GM19023 (cell line): ENCODE measurements around the gene DNAJC1.

Experiments used
- ATAC-seq: cut with Tn5 transposase; IDR thresholded peaks from one replicate; pipeline ENCODE4 v1.9.1; 2021; ENCODE audit warnings: mild to moderate bottlenecking, moderate library complexity; ENCODE audit not compliant: unreplicated experiment

The DNAJC1 gene

DNA sequence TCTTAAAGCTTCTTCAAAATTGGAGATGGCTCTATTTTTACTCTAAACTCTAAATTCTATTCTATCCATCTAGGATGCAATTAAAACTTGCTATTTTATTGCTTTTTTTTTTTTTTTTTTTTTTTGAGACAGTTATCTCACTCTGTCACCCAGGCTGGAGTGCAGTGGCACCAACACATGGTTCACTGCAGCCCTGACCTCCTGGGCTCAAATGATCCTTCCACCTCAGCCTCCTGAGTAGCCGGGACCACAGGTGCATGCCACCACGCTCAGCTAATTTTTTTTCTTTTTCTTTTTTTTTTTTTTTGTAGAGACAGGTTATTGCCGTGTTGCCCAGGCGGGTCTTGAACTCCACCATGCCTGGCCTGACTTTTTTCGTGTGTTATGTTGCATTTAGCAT is 41.2 kb downstream of the DNAJC1 start:
- ATAC-seq, result no peak

DNA sequence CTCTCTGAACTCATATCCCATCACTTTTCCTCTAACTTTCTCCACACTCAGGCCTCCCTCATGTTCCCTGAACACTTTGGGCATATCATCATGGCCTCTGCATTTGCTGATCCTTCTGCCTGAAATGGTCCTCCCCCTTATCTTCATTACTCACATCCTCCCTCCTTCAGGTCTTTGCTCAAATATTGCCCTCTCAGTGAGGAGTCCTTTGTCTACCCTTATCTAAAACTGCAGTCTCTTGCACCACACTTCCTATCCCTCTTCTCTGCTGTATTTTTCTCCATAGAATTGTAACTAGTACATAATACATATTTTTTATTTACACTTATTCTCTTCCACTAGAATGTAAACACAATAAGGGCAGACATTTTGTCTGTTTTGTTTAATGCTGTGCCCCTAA is 41.7 kb downstream of the DNAJC1 start:
- ATAC-seq, result no peak

GRCh38 chr10:21959998-21960397 is 43.5 kb downstream of the DNAJC1 start:
- ATAC-seq, result no peak

GRCh38 chr10:21954690-21955089 is 48.8 kb downstream of the DNAJC1 start:
- ATAC-seq, result no peak

GRCh38 chr10:21954132-21954531 is 49.4 kb downstream of the DNAJC1 start:
- ATAC-seq, result no peak

DNA sequence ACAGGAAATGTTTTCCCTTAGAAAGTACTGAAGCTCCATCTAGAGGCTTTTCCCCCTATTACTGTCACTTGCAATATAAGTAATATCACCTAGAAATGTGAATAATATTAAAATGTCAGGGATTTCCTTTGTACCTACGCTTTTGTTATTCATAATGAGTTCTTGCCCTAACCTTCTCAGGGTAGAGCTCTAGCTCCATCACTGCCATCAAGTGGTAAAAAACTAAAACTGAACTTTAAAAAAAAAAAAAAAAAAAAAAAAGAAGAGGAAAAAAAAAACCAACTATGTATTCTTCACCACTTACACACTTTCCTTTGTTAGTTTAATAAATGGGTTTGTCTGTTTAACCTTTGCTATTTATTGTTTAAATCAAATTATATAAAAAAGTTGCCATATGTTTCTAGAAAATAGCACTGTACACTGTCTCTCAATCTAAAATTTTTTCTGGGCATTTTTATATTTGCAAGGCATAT is 49.9 kb downstream of the DNAJC1 start:
- no peak for ATAC-seq

- ATAC-seq, result no peak
These were observed 53.0 kb downstream of the DNAJC1 start for GRCh38 chr10:21950566-21950965.

GRCh38 chr10:21946946-21947345 is 56.6 kb downstream of the DNAJC1 start:
- ATAC-seq, result no peak

DNA sequence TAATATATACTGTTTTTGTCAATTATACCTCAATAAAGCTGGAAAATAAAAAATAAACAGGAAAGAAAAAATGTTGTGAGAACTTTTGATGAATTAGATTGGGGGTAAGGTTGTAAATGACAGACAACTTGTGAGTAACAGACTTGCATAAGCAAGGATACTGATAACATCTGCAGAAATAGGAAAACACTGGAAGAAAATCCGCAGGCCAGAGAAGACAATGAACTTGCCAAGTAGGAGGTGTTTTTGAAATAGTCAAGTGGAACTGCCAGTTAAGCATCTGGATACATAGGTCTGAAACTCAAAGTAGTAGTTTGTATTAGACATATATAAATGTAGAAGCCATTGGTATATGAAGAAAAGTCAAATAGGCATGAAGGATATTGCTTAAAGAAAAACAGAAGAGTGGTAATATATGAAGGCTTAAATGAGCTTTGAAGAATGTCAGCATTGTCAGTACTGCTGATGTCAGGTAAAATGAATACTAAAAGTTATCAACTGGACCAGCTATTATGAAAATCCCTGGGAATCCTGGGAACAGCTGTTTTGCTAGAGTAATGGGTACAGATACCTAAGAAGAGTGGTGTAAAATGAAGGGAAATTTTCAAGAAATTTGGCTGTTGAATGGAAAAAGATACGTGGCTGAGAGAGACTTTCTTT is 58.7 kb downstream of the DNAJC1 start:
- ATAC-seq, result no peak

DNA sequence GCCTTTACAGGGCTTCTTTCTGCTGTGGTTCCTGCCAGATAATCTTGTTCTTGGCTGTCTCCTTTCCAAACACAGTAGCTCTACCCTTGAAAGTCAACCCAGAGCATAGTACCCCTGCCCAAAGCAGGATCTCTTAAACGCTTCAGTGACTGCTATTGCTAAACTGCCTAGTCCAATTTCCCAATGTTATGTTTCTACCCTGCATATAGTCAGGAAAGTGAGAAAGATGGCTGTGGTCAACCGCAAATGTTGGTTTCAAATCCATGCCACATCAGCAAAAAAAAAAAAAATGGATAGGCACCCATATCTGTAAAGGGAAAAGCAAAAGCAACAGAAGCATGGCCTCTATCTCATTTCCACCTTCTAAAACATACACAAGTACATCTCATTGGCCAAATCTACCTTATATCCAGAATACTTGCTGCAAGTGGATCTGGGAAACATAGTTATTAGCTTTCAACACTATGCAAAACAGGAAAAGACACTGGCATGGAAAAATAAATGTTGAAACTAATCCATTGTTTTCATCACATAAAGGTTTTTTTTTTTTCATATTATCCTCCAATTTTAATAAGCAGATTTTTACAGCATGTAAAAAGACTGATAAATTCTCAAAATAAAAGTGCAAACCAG is 59.8 kb downstream of the DNAJC1 start:
- ATAC-seq, result no peak

DNA sequence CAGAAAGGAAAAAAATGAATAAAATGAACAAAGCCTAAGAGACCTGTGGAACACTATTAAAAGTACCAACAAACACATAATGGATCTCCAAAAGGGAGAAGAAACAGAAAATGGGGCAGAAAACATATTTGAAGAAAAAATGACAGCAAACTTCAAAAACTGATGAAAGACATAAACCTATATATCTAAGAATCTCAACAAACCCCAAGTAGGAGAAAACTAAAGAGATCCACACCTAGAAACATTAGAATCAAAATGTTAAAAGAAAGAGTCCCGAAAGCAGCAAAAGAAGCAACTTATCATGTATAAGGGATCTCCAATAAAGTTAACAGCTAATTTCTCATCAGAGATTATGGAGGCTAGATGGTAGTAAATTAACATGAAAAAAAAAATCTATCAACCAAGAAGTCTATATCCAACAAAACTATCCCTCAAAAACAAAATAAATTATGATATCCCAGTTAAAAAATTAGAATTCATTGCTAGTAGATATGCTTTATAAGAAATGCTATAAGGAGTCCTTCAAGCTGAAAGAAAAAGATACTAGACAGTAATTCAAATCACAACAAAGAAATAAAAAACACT is 68.0 kb downstream of the DNAJC1 start:
- ATAC-seq, result no peak

DNA sequence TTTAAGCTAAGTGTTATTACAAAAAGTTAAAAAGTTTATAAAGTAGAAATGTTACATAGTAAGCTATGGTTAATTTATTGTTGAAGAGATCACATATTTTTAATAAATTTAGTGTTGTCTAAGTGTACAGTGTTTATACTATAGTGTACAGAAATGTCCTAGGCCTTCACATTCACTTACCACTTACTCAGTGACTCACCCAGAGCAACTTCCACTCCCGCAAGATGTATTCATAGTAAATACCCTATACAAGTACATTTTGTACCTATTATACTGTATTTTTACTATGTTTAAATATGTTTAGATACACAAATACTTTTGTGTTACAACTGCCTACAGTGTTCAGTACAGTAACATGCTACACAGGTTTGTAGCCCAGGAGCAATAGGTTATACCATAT is 69.2 kb downstream of the DNAJC1 start:
- ATAC-seq, result no peak

- no peak for ATAC-seq
These were observed 74.5 kb downstream of the DNAJC1 start for GRCh38 chr10:21929070-21929469.

DNA sequence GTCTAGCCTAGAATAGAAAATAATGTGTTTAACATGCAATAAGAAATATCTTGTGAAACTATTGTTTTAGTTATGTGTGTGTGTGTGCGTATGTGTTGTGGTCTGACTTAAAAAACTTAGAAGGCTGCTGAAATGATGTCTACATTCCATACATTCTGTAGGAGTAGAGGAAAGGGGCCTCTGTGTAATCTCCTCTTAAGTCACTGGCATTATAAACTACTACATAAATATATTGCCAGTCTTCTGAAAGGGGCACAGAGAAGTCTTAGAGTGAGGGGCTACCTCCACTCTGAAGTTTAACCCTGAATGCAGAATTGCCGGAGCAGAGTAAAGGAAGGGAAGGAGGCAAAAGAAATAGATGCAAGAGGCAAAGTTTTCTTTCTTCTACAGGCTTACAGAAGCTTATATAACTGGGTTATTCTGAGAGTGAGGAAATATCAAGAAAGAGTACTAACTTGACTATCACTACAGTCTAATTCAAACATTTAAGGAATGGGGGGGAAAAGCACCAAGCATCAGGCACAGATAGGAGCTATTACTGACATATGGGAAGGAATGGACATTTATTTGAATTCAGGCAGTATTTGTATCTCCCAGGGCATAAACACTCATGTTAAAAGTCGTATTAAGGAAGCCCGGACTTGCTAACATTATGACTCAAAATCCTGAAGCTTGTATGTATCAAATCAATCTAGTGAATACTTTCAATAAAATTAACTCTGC is 75.7 kb downstream of the DNAJC1 start:
- ATAC-seq, result no peak

GRCh38 chr10:21926949-21927348 is 76.6 kb downstream of the DNAJC1 start:
- ATAC-seq, result no peak

- ATAC-seq, result no peak
These were observed 77.1 kb downstream of the DNAJC1 start for GRCh38 chr10:21926358-21926925.

DNA sequence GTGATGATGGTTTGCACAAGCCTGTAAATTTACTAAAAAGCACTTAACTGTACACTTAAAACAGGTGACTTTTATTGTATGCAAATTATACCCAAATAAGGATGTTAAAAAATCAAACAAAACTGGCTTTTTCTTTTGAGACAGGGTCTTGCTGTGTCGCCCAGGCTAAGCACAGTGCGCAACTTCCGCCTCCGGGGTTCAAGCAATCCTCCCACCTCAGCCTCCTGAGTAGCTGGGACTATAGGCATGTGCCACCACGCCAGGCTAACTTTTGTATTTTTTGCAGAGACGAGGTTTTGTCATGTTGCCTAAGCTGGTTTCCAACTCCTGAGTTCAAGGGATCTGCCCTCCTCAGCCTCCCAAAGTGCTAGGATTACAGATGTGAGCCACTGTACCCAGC is 77.7 kb downstream of the DNAJC1 start:
- ATAC-seq, result no peak

- no peak for ATAC-seq
These were observed 79.0 kb downstream of the DNAJC1 start for GRCh38 chr10:21924511-21924910.

GRCh38 chr10:21920633-21921032 is 82.9 kb downstream of the DNAJC1 start:
- no peak for ATAC-seq

- ATAC-seq, result no peak
These were observed 83.6 kb downstream of the DNAJC1 start for GRCh38 chr10:21919906-21920305.

GRCh38 chr10:21919117-21919516 is 84.4 kb downstream of the DNAJC1 start:
- no peak for ATAC-seq
